HepG2 (cell line): Measurements from ENCODE around the gene SPATA33. TPM values are rescaled to one million over a fixed set of nuclear protein-coding genes. Genes with fewer than 3 reads are reported as not detected.

Experiments used
- ATAC-seq: fragments of 200-7000 bp; cut with Tn5 transposase; 3 replicates; pipeline ENCODE4 v1.9.1; 2020; ENCODE audit warnings: mild to moderate bottlenecking, moderate library complexity
- BruUV-seq: library from RNA; stranded (reverse); fragments of 400-500 nt; replicated peaks from 2 replicates; lab custom pipeline; 2021; lab: Mats Ljungman, UMichigan
- CTCF ChIA-PET: fragments of 300-600 bp; formaldehyde crosslinking; extraction: SDS; loops from one replicate; lab custom pipeline; 2021; ENCODE audit warnings: low total read pairs, inconsistent platforms, low intra/inter-chr PET ratio; lab: Yijun Ruan, JAX
- POLR2A ChIA-PET: fragments of 350-600 bp; sonication (Branson Sonifier 250); formaldehyde crosslinking; loops from one replicate; lab custom pipeline; 2020; ENCODE audit warnings: antibody characterized with exemption, inconsistent platforms; lab: Yijun Ruan, JAX
- DNase-seq: peaks from one replicate; pipeline ENCODE4 v3.0.0-alpha.2; 2015; ENCODE audit warnings: low spot score
- FAIRE-seq: peaks from 3 replicates; lab custom pipeline; 2011; peaks lifted over from hg19 to GRCh38; lab: Jason Lieb, UNC
- H2AFZ ChIP-seq: one replicate; pipeline ENCODE4 v1.6.1; 2011; ENCODE audit warnings: low read length, inconsistent platforms
- H3K27ac ChIP-seq: fragments of 300-600 bp; 3 replicates; pipeline ENCODE4 v1.8.0; 2011; ENCODE audit warnings: mixed run types, mild to moderate bottlenecking, mixed read lengths, low read length, inconsistent platforms; ENCODE audit not compliant: insufficient read depth; ENCODE audit errors: extremely low read length
- H3K27me3 ChIP-seq, 2 experiments: fragments of 200-600 bp in 1 of 2; 2 replicates in 1 of 2; 3 replicates in 1 of 2; pipeline versions ENCODE4 v1.6.0 to v1.8.0; 2011; ENCODE audit warnings: low read length in 2 of 2, mild to moderate bottlenecking in 2 of 2, moderate library complexity in 2 of 2, inconsistent platforms in 1 of 2; ENCODE audit not compliant: insufficient read depth in 2 of 2, control insufficient read depth in 1 of 2
- H3K36me3 ChIP-seq, 2 experiments: fragments of 200-600 bp in 1 of 2; replicated peaks in 1 of 2; 2 replicates in 1 of 2; 3 replicates in 1 of 2; pipeline versions ENCODE4 v1.5.1 to v1.8.0; 2011; ENCODE audit warnings: low read length in 2 of 2, inconsistent platforms in 1 of 2; ENCODE audit not compliant: insufficient read depth in 2 of 2, control insufficient read depth in 1 of 2
- H3K4me1 ChIP-seq: 2 replicates; pipeline ENCODE4 v1.5.1; 2012; ENCODE audit warnings: low read length, inconsistent platforms; ENCODE audit not compliant: insufficient read depth
- H3K4me2 ChIP-seq: 2 replicates; pipeline ENCODE4 v1.6.0; 2011; ENCODE audit warnings: low read depth, low read length, inconsistent platforms
- H3K4me3 ChIP-seq, 3 experiments: fragments of 200-600 bp in 1 of 3; sonication (generic), shearing (Covaris generic) in 1 of 3; replicated peaks in 1 of 3; 2 replicates each; pipeline ENCODE4 v1.5.1; 2011 to 2016; ENCODE audit warnings: low read length in 3 of 3, inconsistent platforms in 2 of 3, low read depth in 2 of 3, mild to moderate bottlenecking in 2 of 3, control low read depth in 1 of 3, mixed read lengths in 1 of 3; ENCODE audit not compliant: insufficient read depth in 1 of 3
- H3K79me2 ChIP-seq: one replicate; pipeline ENCODE4 v1.6.1; 2011; ENCODE audit warnings: low read length, inconsistent platforms; ENCODE audit not compliant: insufficient read depth
- H3K9ac ChIP-seq: 2 replicates; pipeline ENCODE4 v1.6.0; 2011; ENCODE audit warnings: mild to moderate bottlenecking, low read depth, low read length, inconsistent platforms; ENCODE audit not compliant: insufficient read depth
- H3K9me3 ChIP-seq: 2 replicates; pipeline ENCODE4 v1.5.1; 2012; ENCODE audit warnings: mild to moderate bottlenecking, low read length
- H4K20me1 ChIP-seq: 2 replicates; pipeline ENCODE4 v1.6.0; 2011; ENCODE audit warnings: inconsistent platforms, mild to moderate bottlenecking, low read length, moderate library complexity; ENCODE audit not compliant: insufficient read depth
- ATF1 ChIP-seq: IDR thresholded peaks from 2 replicates; pipeline ENCODE4 v1.6.1; 2016; ENCODE audit warnings: mild to moderate bottlenecking, control low read depth
- FLYWCH1 ChIP-seq: sonication (generic); formaldehyde crosslinking; IDR thresholded peaks from 2 replicates; pipeline ENCODE4 v1.8.1; 2023; ENCODE audit warnings: mild to moderate bottlenecking, missing genetic modification reagents
- HHEX ChIP-seq: IDR thresholded peaks from 2 replicates; pipeline ENCODE4 v1.6.1; 2016; ENCODE audit warnings: control low read depth
- HNF4G ChIP-seq, 2 experiments: sonication (generic) in 1 of 2; formaldehyde crosslinking in 1 of 2; IDR thresholded peaks; 2 replicates each; pipeline versions ENCODE4 v1.4.0 to v1.6.1; 2011 to 2020; ENCODE audit warnings: borderline replicate concordance in 2 of 2, low read depth in 2 of 2, mild to moderate bottlenecking in 2 of 2, low read length in 1 of 2, missing genetic modification reagents in 1 of 2, moderate library complexity in 1 of 2
- HOXD1 ChIP-seq: sonication (generic); formaldehyde crosslinking; IDR thresholded peaks from 2 replicates; pipeline ENCODE4 v1.5.0; 2020; ENCODE audit warnings: missing genetic modification reagents
- IRF2 ChIP-seq: IDR thresholded peaks from 2 replicates; pipeline ENCODE4 v1.6.1; 2018; ENCODE audit warnings: missing genetic modification reagents, missing compliant biosample characterization
- MTF2 ChIP-seq: sonication (generic); formaldehyde crosslinking; IDR thresholded peaks from 2 replicates; pipeline ENCODE4 v1.5.0; 2020; ENCODE audit warnings: missing genetic modification reagents, borderline replicate concordance
- MYPOP ChIP-seq: sonication (generic); formaldehyde crosslinking; IDR thresholded peaks from 2 replicates; pipeline ENCODE4 v1.8.1; 2023; ENCODE audit warnings: mild to moderate bottlenecking, moderate library complexity, missing genetic modification reagents
- NCOA5 ChIP-seq: sonication (generic); formaldehyde crosslinking; IDR thresholded peaks from 2 replicates; pipeline ENCODE4 v1.4.0; 2020; ENCODE audit warnings: missing genetic modification reagents
- NFE2L1 ChIP-seq: sonication (generic); formaldehyde crosslinking; IDR thresholded peaks from 2 replicates; pipeline ENCODE4 v1.4.0; 2020; ENCODE audit warnings: missing genetic modification reagents, mild to moderate bottlenecking, borderline replicate concordance
- NPAS2 ChIP-seq: sonication (generic); formaldehyde crosslinking; IDR thresholded peaks from 2 replicates; pipeline ENCODE4 v1.8.0; 2022; ENCODE audit warnings: mild to moderate bottlenecking, missing genetic modification reagents, borderline replicate concordance
- RFXANK ChIP-seq: IDR thresholded peaks from 2 replicates; pipeline ENCODE4 v1.6.1; 2016
- SMAD3 ChIP-seq: sonication (generic); formaldehyde crosslinking; IDR thresholded peaks from 2 replicates; pipeline ENCODE4 v1.4.0; 2020; ENCODE audit warnings: missing genetic modification reagents
- STAG1 ChIP-seq: sonication (generic); formaldehyde crosslinking; IDR thresholded peaks from 2 replicates; pipeline ENCODE4 v1.4.0; 2020; ENCODE audit warnings: missing genetic modification reagents
- TP53 ChIP-seq: sonication (generic); formaldehyde crosslinking; conservative IDR thresholded peaks from 2 replicates; pipeline ENCODE4 v1.4.0; 2020; ENCODE audit warnings: missing genetic modification reagents
- ZBTB37 ChIP-seq: sonication (generic); formaldehyde crosslinking; IDR thresholded peaks from 2 replicates; pipeline ENCODE4 v1.4.0; 2020; ENCODE audit warnings: mild to moderate bottlenecking, missing genetic modification reagents
- ZNF180 ChIP-seq: sonication (generic); formaldehyde crosslinking; IDR thresholded peaks from 2 replicates; pipeline ENCODE4 v1.4.0; 2020; ENCODE audit warnings: low read depth, missing genetic modification reagents, borderline replicate concordance
- ZNF207 ChIP-seq: fragments of 450-650 bp; IDR thresholded peaks from 2 replicates; pipeline ENCODE4 v1.6.1; 2016; ENCODE audit warnings: antibody characterized with exemption, borderline replicate concordance
- ZNF510 ChIP-seq: sonication (generic); formaldehyde crosslinking; IDR thresholded peaks from 2 replicates; pipeline ENCODE4 v1.4.0; 2020; ENCODE audit warnings: low read depth, mild to moderate bottlenecking, missing genetic modification reagents
- ZNF773 ChIP-seq: sonication (generic); formaldehyde crosslinking; IDR thresholded peaks from 2 replicates; pipeline ENCODE4 v1.4.0; 2020; ENCODE audit warnings: missing genetic modification reagents, borderline replicate concordance
- ZNF784 ChIP-seq: sonication (generic); formaldehyde crosslinking; IDR thresholded peaks from 2 replicates; pipeline ENCODE4 v1.5.1; 2020; ENCODE audit warnings: missing genetic modification reagents, mild to moderate bottlenecking, borderline replicate concordance
- WGBS: methylation state at CpG from one replicate; pipeline ENCODE4 v1.1.6; 2017; ENCODE audit warnings: low lambda C conversion rate; 5-methylcytosine and 5-hydroxymethylcytosine counted together
- in situ Hi-C: cut with HindIII; loops from 2 replicates; pipeline ENCODE4 v1.10.0; 2017; ENCODE audit warnings: low pct_unique_long_range_greater_than_20kb; ENCODE audit not compliant: extremely low pct_ligation_motif_present
- intact Hi-C: fragments of 100-400 bp; cut with micrococcal nuclease; formaldehyde crosslinking; loops from one replicate; pipeline ENCODE4 v1.10.0; 2022; ENCODE audit not compliant: unreplicated experiment
- polyA plus RNA-seq, 8 experiments: library from polyadenylated mRNA; depleted of rRNA in 3 of 8; stranded (reverse) in 7 of 8; unstranded in 1 of 8; fragments of >200 nt; fragmentation: Illumina TruSeq in 4 of 8; extraction: Trizol in 4 of 8; gene quantifications; 2 replicates each; pipeline versions ENCODE4 v1.2.1 to v1.2.3, GENCODE V29; 2011 to 2016; ENCODE audit warnings: low read depth in 4 of 8, missing spikeins in 1 of 8, mixed read lengths in 1 of 8; ENCODE audit not compliant: insufficient read depth in 1 of 8
- total RNA-seq, 5 experiments: library from RNA; depleted of rRNA; stranded (reverse); fragments of >200 nt; fragmentation: Illumina TruSeq; extraction: Trizol; gene quantifications; 2 replicates each; pipeline ENCODE4 v1.2.3, GENCODE V29; 2016; ENCODE audit warnings: low read depth in 1 of 5

The SPATA33 gene
- total and polyA plus RNA-seq, 2 of the 13 experiments (the other 11 are each of a cell fraction or from before 2014, with no cell fraction given) = 5.7 to 11.0 TPM

GRCh38 chr16:89687092-89687940 lies 29.7 kb downstream of the SPATA33 start:
- DNase-seq (peak; percentile 99), FAIRE-seq (peak; percentile 100), ATAC-seq (peak; percentile 93)
- ChIA-PET POLR2A (interaction anchor here (0.7 to 3.2 kb wide), 8 partner anchors 8 to 136 kb away, joined by 3 to 32 read pairs (median 8); partner anchors contain the start of genes CHMP1A and SPATA33), CTCF (interaction anchor here (1.3 kb wide), 1 partner anchor 13 kb away, joined by 3 read pairs; no protein-coding TSS in a partner anchor)
- peak overlapping the region; percentile 89 for H3K27ac ChIP-seq
- H4K20me1 ChIP-seq = no peaks in the 10 kb centered on the region
- H3K4me1 ChIP-seq = peaks cover 69% of the 10 kb centered on the region
- peak overlapping the region; percentile 71 for H3K9ac ChIP-seq
- H3K27me3 ChIP-seq = no peaks in the 10 kb centered on the region
- intact Hi-C loops (loop anchor here (2.0 kb wide), 2 partner anchors 13 to 17 kb away; partner anchors contain the start of gene SPATA2L), in situ Hi-C loops (no loop called here)
- 4% methylated on average over 28 of the region's 42 CpGs for WGBS
- H3K4me3 ChIP-seq = peak overlapping the region; percentile 22 to 50 (median 35); a peak in 5 of 6 replicates
- BruUV-seq = TSS peak; percentile 93
- no peak overlapping the region for H2AFZ ChIP-seq
- no peaks in the 10 kb centered on the region for H3K36me3 ChIP-seq
- H3K4me2 ChIP-seq = peak overlapping the region; percentile 83
- H3K9me3 ChIP-seq = peaks cover 15% of the 10 kb centered on the region
- H3K79me2 ChIP-seq = no peaks in the 10 kb centered on the region
- TF ChIP-seq ZNF510 (CRISPR knock-in tag) = peak; percentile 96
- no peak for TF ChIP-seq MTF2 (CRISPR knock-in tag)
- TF ChIP-seq HNF4G (IDR thresholded peaks at IDR 0.05; ENCODE audit: borderline replicate concordance, low read depth, low read length) = peak; percentile 99
- peak; percentile 96; the same call in 1 of the 2 replicates for TF ChIP-seq HNF4G (CRISPR knock-in tag; IDR thresholded peaks at IDR 0.05; ENCODE audit: borderline replicate concordance, low read depth)
- peak; percentile 86; the same call in 1 of the 2 replicates for TF ChIP-seq ZBTB37 (CRISPR knock-in tag)
- TF ChIP-seq ZNF773 (CRISPR knock-in tag) = peak; percentile 91; the same call in 1 of the 2 replicates
- peak; percentile 97 for TF ChIP-seq ZNF784 (CRISPR knock-in tag)
- TF ChIP-seq STAG1 = peak; percentile 58
- no peak for TF ChIP-seq RFXANK
- TF ChIP-seq FLYWCH1 (CRISPR knock-in tag) = 0 out of 2 replicates have a peak, but pooled peaks have one; percentile 85
- TF ChIP-seq IRF2 (CRISPR knock-in tag) = peak; percentile 95; the same call in 1 of the 2 replicates
- 0 out of 2 replicates have a peak, but pooled peaks have one; percentile 61 for TF ChIP-seq ZNF180 (CRISPR knock-in tag)
- TF ChIP-seq HOXD1 (CRISPR knock-in tag) = peak; percentile 97
- TF ChIP-seq NPAS2 (CRISPR knock-in tag) = peak; percentile 94
- no peak for TF ChIP-seq NFE2L1
- TF ChIP-seq NCOA5 = 0 out of 2 replicates have a peak, but pooled peaks have one; percentile 45
- TF ChIP-seq ATF1 (CRISPR knock-in tag) = no peak
- TF ChIP-seq HHEX = peak; percentile 26
- TF ChIP-seq MYPOP (CRISPR knock-in tag) = peak; percentile 98
- TF ChIP-seq TP53 (CRISPR knock-in tag) = peak; percentile 97
- TF ChIP-seq ZNF207 = no peak
- TF ChIP-seq SMAD3 (CRISPR knock-in tag) = peak; percentile 96
